ENCODE results near the gene SPON2.

Gene SPON2

GRCh38 chr4:1139860-1140259 is 32.5 kb downstream of the SPON2 start:
- no peak for ATAC-seq
- TF ChIP-seq, protein P1, sequence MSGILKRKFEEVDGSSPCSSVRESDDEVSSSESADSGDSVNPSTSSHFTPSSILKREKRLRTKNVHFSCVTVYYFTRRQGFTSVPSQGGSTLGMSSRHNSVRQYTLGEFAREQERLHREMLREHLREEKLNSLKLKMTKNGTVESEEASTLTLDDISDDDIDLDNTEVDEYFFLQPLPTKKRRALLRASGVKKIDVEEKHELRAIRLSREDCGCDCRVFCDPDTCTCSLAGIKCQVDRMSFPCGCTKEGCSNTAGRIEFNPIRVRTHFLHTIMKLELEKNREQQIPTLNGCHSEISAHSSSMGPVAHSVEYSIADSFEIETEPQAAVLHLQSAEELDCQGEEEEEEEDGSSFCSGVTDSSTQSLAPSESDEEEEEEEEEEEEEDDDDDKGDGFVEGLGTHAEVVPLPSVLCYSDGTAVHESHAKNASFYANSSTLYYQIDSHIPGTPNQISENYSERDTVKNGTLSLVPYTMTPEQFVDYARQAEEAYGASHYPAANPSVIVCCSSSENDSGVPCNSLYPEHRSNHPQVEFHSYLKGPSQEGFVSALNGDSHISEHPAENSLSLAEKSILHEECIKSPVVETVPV (CRISPR knock-in tag; IDR thresholded peaks at IDR 0.05): no peak
- TF ChIP-seq ZNF70 (CRISPR knock-in tag; IDR thresholded peaks at IDR 0.05): no peak
- no peak for TF ChIP-seq ZFP30 (CRISPR knock-in tag; IDR thresholded peaks at IDR 0.05)
- no peak for TF ChIP-seq PPARA (CRISPR knock-in tag; IDR thresholded peaks at IDR 0.05; ENCODE audit: borderline replicate concordance)
- no peak for TF ChIP-seq ESRRG (CRISPR knock-in tag; IDR thresholded peaks at IDR 0.05)
- TF ChIP-seq PATZ1 (CRISPR knock-in tag; IDR thresholded peaks at IDR 0.05; ENCODE audit: borderline replicate concordance): no peak
- TF ChIP-seq ZFP3 (CRISPR knock-in tag; IDR thresholded peaks at IDR 0.05): no peak
- TF ChIP-seq TOX (CRISPR knock-in tag; IDR thresholded peaks at IDR 0.05; ENCODE audit: borderline replicate concordance): no peak

GRCh38 chr4:1137850-1138249 is 34.5 kb downstream of the SPON2 start:
- TF ChIP-seq POU6F1 (CRISPR knock-in tag; IDR thresholded peaks at IDR 0.05; ENCODE audit: borderline replicate concordance, low read depth) (no peak), TSHZ2 (CRISPR knock-in tag; IDR thresholded peaks at IDR 0.05) (no peak), ESRRG (CRISPR knock-in tag; IDR thresholded peaks at IDR 0.05) (no peak), CSDC2 (CRISPR knock-in tag; IDR thresholded peaks at IDR 0.05) (no peak), ZNF70 (CRISPR knock-in tag; IDR thresholded peaks at IDR 0.05) (no peak)
- TF ChIP-seq, protein P1 (CRISPR knock-in tag; IDR thresholded peaks at IDR 0.05): no peak
- no peak for ATAC-seq

GRCh38 chr4:1137063-1137776 is 35.2 kb downstream of the SPON2 start:
- ATAC-seq: no peak
- TF ChIP-seq ZNF70 (CRISPR knock-in tag; IDR thresholded peaks at IDR 0.05) (no peak), TSHZ2 (CRISPR knock-in tag; IDR thresholded peaks at IDR 0.05) (no peak), OSR1 (CRISPR knock-in tag; IDR thresholded peaks at IDR 0.05) (no peak), CSDC2 (CRISPR knock-in tag; IDR thresholded peaks at IDR 0.05) (no peak), PPARA (CRISPR knock-in tag; IDR thresholded peaks at IDR 0.05; ENCODE audit: borderline replicate concordance) (no peak), ZNF8 (CRISPR knock-in tag; IDR thresholded peaks at IDR 0.05) (no peak), SNAI2 (CRISPR knock-in tag; IDR thresholded peaks at IDR 0.05) (no peak), TOX (CRISPR knock-in tag; IDR thresholded peaks at IDR 0.05; ENCODE audit: borderline replicate concordance) (no peak), ISL1 (CRISPR knock-in tag; IDR thresholded peaks at IDR 0.05) (no peak), ESRRG (CRISPR knock-in tag; IDR thresholded peaks at IDR 0.05) (no peak), RARB (CRISPR knock-in tag; IDR thresholded peaks at IDR 0.05) (no peak), ZFP3 (CRISPR knock-in tag; IDR thresholded peaks at IDR 0.05) (no peak), BACH2 (CRISPR knock-in tag; IDR thresholded peaks at IDR 0.05; ENCODE audit: borderline replicate concordance) (no peak), POU6F1 (CRISPR knock-in tag; IDR thresholded peaks at IDR 0.05; ENCODE audit: borderline replicate concordance, low read depth) (no peak), ZNF565 (CRISPR knock-in tag; conservative IDR thresholded peaks at IDR 0.05; ENCODE audit: low read depth) (no peak), ZC3H10 (CRISPR knock-in tag; IDR thresholded peaks at IDR 0.05) (no peak), ARNTL (CRISPR knock-in tag; IDR thresholded peaks at IDR 0.05; ENCODE audit: borderline replicate concordance, low read depth) (no peak)
- TF ChIP-seq, protein P1 (CRISPR knock-in tag; IDR thresholded peaks at IDR 0.05): no peak
